ENCODE results near the gene RAB28.

DNA sequence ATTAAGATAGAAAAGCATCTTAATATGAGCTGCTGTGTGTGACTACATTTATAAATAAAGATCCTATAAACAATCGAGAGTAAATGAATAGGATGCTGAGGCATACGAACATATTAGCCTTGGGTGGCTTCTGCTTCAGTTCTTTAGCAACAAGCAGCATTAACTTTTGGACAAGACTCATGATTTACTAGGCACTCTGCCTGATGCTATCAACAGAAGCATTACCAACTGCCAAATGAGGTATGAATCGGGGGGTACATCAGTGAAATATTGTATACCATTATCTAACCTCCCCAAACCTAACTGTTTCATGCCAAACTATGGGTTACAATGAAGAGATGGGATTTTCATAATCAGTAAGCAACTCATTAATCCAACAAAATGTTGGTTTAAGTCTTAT is 113.1 kb downstream of the RAB28 start:
- TF ChIP-seq, protein P1, sequence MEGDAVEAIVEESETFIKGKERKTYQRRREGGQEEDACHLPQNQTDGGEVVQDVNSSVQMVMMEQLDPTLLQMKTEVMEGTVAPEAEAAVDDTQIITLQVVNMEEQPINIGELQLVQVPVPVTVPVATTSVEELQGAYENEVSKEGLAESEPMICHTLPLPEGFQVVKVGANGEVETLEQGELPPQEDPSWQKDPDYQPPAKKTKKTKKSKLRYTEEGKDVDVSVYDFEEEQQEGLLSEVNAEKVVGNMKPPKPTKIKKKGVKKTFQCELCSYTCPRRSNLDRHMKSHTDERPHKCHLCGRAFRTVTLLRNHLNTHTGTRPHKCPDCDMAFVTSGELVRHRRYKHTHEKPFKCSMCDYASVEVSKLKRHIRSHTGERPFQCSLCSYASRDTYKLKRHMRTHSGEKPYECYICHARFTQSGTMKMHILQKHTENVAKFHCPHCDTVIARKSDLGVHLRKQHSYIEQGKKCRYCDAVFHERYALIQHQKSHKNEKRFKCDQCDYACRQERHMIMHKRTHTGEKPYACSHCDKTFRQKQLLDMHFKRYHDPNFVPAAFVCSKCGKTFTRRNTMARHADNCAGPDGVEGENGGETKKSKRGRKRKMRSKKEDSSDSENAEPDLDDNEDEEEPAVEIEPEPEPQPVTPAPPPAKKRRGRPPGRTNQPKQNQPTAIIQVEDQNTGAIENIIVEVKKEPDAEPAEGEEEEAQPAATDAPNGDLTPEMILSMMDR (IDR thresholded peaks at IDR 0.05), result no peak
- TF ChIP-seq POLR2A (IDR thresholded peaks at IDR 0.05) (no peak), EP300 (IDR thresholded peaks at IDR 0.05) (no peak)

All from upper lobe of left lung (tissue), 4 donors.